SKM-1 (cell line): ENCODE measurements around the gene COL8A1.

Experiments
- DNase-seq: peaks from one replicate; lab custom pipeline; 2025; ENCODE audit not compliant: unreplicated experiment; lab: John Stamatoyannopoulos, UW

COL8A1 gene

DNA sequence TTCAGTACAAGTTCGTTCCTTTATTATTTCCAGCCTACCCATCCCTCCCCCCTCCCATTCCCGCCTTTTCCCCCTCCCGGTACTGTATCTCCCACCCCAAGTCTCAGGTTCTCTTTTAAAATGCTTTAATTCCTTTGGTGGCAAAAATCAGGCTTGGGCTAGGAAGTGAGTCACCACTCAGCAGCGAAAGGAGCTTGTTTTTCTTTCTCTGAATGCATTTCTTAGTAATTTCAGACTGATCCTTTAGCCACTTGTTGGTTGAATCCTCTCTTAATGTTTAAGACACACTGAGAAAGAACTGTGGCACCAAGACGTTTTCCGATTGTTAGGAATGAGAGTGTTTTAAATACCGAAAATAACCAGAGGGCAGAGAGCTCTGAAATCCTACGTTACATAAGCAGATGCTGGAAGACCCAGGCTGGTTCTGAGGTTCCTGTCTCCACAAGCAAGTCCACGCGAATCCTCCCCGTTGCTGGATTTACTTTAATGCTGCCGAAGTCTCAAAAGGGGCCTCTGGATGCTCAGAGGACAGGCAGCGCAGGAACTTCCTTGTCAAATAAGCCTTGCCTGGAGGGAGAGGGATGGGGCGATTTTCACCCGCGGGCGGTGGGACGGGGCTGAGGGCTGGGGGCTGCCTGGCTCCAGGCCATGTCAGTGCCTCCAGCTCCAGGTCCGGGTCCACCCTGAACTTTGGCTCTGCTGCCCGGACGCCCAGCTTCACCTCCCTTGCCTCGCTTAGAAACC is 854 bp upstream of the COL8A1 start:
- no peak for DNase-seq

- DNase-seq: no peak
Measured at GRCh38 chr3:99639579-99639978, 1.2 kb downstream of the COL8A1 start.

DNA sequence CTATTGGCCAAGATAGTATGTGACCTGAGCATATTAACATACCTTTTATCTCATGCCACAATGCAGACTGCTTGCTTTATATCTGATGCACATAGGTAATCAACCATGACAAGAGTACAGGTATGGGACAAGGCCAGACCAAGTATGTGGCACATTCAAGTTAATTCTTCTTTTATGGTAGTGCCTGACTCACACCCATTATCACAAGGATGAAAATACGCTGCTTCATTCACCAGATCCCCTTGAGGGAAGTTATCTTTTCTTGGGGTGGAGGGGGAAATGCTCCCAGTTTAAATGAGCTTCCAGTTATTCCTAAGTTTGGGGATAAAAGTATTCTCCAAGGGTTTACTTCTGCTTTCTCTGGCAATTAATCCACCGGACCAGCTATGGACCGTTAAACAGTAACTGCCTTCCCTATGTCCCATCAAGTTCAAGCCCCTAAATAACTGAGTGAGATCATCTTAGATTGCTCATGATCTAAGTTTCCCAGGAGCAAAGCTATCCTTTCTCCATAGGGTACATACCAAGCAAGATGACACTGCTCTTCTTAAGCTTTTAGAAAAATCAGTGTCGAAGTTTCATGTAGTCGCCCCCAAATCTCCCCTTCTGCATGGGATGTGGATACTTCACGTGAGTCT is 1.9 kb downstream of the COL8A1 start:
- DNase-seq: no peak

- DNase-seq: no peak
Measured at GRCh38 chr3:99641480-99641879, 3.1 kb downstream of the COL8A1 start.

GRCh38 chr3:99641982-99642381 is 3.6 kb downstream of the COL8A1 start:
- DNase-seq: no peak

DNA sequence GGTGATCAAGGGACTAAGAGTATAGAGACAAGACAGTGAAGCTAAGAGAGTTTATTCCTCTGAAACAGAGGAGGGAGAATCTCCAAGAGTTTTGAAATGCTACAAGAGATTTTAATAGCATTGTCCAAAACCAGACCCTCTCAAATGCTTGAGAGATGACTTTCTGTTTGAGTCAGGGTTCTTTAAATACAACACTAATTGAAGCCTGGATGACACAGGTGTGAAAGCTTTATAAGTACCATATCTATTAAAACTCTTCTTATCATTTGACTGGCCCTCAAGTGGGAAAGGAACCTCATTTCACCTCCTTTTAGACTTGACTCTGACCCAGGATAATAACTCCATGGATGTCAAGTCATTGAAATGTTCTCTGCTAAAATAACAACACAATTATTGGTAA is 5.6 kb downstream of the COL8A1 start:
- no peak for DNase-seq

GRCh38 chr3:99644746-99645145 is 6.4 kb downstream of the COL8A1 start:
- no peak for DNase-seq

DNA sequence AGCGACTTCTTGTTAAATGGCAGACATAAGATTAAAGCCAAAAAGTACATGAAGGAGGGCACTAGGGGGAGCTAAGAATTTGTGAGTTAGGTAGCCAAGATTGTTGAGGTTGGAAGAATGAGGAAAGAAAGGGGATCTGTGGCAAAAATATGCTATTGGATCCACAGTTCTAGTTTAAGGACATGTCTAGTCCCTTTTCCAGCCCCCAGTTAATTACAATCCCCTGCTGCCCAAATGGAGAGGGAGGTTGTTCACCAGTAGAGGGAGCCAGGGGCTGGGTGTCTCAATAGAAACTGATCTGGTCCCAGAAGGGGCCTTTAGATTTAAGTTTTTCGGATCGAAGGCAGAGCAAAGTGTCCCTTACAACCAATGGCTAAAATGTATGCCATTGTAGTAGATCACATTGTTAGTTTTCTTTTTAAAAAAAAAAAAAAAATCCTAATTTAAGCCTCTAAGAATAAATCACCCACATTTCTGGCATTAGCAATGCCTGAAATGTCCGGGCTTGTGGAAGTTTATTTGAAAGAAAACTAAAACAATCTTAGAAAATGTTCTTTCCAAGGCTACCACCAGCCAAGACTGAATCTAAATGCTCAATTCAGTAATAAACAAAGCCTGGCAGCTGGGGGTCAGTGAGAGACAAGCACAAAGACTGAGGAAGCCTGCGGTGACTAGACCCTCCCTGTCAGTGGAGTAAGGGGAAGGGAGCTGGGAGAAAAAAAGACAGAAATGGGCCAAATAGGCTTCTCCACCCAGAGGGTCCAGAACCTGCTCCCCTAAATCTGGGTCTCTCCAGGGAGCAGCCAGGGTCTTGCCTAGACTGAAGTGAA is 7.1 kb downstream of the COL8A1 start:
- no peak for DNase-seq

DNA sequence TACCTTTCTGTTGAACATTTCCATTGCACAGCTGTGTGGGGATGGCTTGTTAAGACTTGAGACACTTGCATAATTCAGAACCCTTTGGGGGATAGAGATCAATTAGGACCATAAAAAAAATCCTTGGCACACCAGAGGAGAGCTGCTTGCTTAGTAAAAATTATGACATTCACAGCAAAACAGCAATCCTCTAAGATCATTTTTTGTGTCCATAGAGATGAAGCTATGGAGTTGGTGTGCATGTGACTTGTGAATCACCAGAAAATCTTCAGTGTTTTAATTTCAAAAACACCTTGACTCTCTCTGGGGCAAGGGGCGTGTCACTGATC is 7.7 kb downstream of the COL8A1 start:
- DNase-seq: no peak

- no peak for DNase-seq
Measured at GRCh38 chr3:99647081-99647480, 8.7 kb downstream of the COL8A1 start.

GRCh38 chr3:99648101-99648500 is 9.7 kb downstream of the COL8A1 start:
- DNase-seq: no peak

- no peak for DNase-seq
Measured at GRCh38 chr3:99648516-99648915, 10.1 kb downstream of the COL8A1 start.

GRCh38 chr3:99651531-99651930 is 13.1 kb downstream of the COL8A1 start:
- DNase-seq: no peak

DNA sequence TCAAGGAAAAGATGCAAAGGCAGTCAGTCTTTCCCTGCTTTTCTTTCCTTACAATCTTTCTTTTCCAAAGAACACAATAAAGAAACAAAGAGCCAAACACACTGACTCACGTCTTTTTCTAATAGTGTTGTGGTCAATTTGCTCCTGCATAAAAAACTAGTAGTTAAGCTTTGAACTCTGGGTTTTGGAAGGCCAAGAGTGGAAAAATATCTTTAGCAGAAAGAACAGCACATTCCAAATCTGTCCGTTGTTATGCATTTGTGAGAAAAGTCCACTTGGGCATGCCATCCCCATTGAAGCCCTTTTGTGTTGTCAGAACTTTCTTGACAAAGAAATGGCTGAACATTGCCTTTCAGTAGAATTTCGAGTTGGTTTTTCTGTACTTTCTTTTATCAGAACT is 18.2 kb downstream of the COL8A1 start:
- DNase-seq: no peak

DNA sequence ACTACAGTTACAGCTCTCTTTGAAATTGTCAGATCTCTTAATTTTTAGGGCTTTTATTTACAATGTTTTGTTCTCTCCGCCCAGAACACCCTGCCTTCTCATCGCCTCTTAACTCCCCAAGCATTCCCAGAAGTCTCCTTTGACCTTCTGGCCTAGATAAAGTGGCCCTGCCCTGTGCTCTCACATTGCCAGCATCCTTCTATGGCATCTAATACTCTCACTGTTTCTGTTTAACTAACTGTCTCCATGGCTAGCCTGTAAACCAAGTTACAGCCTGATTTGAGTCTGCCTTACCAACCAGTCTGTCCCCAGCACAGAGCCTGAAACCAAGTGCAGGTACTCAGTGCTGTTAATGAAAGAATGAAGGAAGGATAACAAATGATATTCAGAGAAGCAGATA is 19.9 kb downstream of the COL8A1 start:
- DNase-seq: no peak

- DNase-seq: no peak
Measured at GRCh38 chr3:99659032-99659431, 20.6 kb downstream of the COL8A1 start.

DNA sequence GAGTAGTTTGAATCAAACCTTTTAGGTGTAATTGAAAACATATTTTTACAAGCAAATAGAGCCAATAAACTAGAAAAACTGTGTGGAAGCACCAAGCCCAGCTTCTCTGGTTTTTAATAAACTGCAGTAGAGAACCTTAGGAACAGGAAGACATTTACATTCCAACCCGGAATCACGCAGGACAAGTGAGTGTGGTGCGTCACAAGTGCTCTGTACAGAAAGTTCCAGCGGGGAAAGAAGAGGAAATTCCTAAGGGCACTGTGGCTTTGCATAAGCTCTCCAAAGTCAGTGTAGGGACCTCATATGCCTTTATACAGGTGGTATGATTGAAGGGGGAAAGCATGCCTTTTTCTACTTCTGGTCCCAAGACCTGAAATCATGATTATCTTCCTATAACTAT is 21.6 kb downstream of the COL8A1 start:
- no peak for DNase-seq

DNA sequence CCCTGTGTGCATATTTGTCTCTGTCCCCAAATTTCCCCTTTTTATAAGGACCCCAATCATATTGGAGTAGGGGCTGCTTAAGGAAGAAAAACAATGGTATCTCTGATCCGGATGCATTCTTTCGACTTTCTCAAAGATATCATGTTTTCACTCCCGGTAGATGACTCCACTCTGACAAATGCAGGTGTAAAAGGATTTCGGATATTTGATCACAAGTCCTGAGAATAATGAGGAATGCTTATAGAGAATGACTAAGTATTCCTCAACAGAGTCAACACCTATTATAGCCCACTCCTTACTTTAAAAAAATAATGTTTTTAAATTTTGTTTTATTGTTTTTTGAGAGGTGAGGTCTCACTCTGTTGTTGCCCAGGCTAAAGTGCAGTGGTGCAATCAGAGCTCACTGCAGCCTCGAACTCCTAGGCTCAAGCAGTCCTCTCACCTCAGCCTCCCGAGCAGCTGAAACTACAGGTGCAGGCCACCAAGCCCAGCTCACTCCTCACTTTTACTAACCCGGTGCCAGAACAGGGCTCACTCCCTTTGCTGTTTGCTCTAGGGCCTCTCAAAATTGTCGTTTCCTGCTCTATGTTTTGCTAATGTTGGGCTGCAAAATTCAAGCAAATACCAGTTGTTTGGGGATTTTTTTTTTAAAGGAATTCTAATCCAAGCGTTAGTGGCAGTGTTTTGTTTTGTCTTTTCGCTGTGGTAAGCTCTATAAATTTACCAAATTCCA is 24.6 kb downstream of the COL8A1 start:
- no peak for DNase-seq

DNA sequence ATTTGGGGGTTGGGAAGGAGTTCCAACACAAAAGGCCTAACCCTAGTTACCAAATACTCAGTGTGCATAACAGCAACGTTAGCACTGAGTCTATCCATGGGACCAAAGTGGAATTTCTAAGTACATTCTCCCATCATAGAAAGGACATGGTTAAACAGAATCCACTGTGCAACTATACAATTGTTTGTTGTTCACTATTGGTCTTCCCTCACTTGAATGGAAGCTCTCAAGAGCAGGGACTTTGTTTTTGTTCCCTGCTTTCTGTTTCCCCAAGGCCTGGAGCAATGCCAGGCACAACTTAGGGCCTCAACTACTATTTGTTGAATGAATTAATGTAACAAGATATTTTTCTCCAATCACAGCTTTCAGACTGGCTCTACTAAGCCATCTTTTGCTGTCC is 25.6 kb downstream of the COL8A1 start:
- DNase-seq: no peak

DNA sequence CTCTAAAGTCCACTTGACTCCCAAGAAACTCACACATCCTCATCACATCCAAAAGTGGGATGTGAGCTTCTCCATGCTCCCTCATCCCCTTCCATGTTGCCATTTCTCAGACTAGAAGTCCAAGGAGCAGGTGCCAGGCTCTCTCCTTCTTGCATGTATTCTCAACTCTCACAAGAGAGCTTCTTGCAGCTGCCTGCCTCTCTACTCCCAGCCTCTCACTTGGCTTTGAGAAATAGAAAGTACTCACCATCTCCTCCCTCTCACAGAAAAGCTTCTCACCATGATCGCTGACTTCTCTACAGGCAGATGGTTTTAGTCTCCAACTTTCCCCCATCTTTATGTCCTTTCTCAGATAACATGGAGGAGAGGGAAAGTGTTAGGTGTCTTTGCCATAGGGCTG is 26.6 kb downstream of the COL8A1 start:
- DNase-seq: no peak

- no peak for DNase-seq
Measured at GRCh38 chr3:99666201-99666600, 27.8 kb downstream of the COL8A1 start.

GRCh38 chr3:99668044-99668443 is 29.6 kb downstream of the COL8A1 start:
- DNase-seq: no peak
